Measurements from ENCODE around the gene MEGF8. TPM values are rescaled to one million over a fixed set of nuclear protein-coding genes. Genes with fewer than 3 reads are reported as not detected.

The MEGF8 gene
- polyA plus RNA-seq, 1 donor from 2014 or later = 0.90 TPM

DNA sequence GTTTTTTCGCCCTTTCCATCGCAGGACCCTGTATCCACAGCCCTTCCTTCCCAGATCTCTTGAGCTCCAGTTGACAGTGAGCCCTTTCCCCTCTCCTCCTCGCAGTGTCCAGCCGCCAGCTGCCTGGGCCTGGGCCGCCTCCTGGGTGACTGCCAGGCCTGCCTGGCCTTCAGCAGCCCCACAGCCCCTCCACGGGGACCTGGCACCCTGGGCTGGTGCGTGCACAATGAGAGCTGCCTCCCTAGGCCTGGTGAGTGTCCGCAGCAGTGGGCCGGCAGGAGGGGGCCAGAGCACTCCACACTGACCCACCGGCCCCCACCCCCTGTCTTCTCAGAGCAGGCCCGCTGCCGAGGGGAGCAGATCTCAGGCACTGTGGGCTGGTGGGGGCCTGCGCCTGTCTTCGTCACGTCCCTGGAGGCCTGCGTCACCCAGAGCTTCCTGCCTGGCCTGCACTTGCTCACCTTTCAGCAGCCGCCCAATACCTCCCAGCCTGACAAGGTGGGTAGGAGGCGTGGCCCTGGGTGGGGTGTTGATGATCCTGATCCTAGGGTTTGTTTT, 19.0 kb downstream of the MEGF8 start:
- Mint-ChIP-seq H3K27me3 (no peaks in the 10 kb centered on the region), H3K27ac (no peak overlapping the region), H3K36me3 (peaks cover 12% of the 10 kb centered on the region), H3K4me3 (no peak overlapping the region), H3K4me1 (no peaks in the 10 kb centered on the region), H3K9me3 (no peaks in the 10 kb centered on the region)

DNA sequence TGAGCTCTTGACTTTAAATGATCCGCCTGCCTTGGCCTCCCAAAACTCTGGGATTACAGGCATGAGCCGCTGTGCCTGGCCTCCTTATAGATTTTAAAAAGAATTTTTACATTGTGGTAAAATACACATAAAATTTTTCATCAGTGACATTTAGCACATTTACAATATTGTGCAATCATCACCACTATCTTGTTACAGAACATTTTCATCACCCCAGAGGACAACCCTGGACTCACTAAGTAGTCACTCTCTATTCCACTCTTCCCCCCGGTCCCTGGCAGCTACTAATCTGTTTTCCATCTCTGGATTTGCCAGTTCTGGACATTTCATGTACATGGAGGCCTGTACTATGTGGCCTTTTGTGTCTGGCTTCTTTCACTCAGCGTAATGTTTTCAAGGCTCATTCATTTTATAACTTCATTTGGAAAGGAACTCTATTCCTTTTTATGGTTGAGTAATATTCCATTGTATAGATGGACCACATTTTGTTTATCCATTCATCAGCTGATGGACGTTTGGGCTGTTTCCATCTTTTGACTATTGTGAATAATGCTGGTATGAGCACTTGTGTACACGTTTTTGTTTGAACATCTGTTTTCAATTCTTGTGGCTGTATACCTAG, 19.9 kb downstream of the MEGF8 start:
- H3K9me3 Mint-ChIP-seq = no peaks in the 10 kb centered on the region
- H3K4me3 Mint-ChIP-seq = no peak overlapping the region
- H3K36me3 Mint-ChIP-seq = peaks cover 14% of the 10 kb centered on the region
- H3K4me1 Mint-ChIP-seq = no peaks in the 10 kb centered on the region
- no peaks in the 10 kb centered on the region for H3K27me3 Mint-ChIP-seq
- H3K27ac Mint-ChIP-seq = no peak overlapping the region

DNA sequence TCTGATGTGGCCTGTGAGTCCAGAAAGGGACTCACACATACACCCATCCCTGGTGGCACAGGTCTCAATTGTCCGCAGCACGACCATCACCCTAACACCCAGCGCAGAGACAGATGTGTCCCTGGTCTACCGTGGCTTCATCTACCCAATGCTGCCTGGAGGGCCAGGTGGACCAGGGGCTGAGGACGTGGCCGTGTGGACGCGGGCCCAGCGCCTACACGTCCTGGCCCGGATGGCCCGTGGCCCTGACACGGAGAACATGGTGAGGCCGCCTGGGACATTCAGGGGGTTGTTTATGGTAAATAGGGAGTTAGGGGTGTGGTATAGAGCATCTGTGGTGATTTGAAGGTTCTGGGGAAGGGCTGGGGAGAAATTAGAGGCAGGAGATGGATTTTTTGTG, 22.8 kb downstream of the MEGF8 start:
- peak overlapping the region in 1 of 3 donors; percentile 32 for H3K27ac Mint-ChIP-seq
- peaks cover 17% of the 10 kb centered on the region for H3K36me3 Mint-ChIP-seq
- H3K9me3 Mint-ChIP-seq = no peaks in the 10 kb centered on the region
- H3K4me1 Mint-ChIP-seq = peaks cover 0 to 3% (median 2%) of the 10 kb centered on the region in 3 donors
- H3K27me3 Mint-ChIP-seq = no peaks in the 10 kb centered on the region
- no peak overlapping the region for H3K4me3 Mint-ChIP-seq

DNA sequence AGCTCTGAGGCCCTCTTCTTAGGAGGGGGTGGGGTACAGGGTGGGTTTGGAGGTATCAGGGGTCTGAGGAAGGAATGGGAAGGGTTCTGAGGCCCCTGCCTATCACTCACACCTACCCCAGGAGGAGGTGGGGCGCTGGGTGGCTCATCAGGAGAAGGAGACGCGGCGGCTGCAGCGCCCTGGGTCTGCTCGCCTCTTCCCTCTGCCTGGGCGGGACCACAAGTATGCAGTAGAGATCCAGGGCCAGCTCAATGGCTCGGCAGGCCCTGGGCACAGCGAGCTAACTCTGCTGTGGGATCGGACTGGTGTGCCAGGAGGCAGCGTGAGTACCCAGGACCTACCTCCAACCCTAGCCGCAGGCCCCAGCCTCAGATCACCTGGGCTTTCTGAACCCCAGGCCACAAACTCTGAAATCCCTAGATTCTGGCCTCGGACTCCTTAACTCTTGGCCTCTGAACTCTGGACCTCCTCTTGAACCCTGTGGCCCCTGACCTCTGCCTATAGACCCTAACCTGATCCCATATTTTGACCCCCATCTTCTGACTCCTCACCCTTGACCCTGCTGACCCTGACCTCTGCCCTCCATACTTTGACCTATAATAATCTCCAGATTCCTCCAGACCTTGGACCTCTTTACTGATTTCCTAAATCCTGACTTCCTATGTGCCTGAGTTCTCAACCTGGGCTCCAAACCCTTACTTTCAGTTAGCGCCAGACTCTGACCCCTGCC, 24.1 kb downstream of the MEGF8 start:
- Mint-ChIP-seq H3K27ac (no peak overlapping the region), H3K4me3 (no peak overlapping the region), H3K36me3 (peaks cover 17% of the 10 kb centered on the region), H3K9me3 (no peaks in the 10 kb centered on the region), H3K27me3 (no peaks in the 10 kb centered on the region), H3K4me1 (peaks cover 0 to 5% (median 4%) of the 10 kb centered on the region in 3 donors)

DNA sequence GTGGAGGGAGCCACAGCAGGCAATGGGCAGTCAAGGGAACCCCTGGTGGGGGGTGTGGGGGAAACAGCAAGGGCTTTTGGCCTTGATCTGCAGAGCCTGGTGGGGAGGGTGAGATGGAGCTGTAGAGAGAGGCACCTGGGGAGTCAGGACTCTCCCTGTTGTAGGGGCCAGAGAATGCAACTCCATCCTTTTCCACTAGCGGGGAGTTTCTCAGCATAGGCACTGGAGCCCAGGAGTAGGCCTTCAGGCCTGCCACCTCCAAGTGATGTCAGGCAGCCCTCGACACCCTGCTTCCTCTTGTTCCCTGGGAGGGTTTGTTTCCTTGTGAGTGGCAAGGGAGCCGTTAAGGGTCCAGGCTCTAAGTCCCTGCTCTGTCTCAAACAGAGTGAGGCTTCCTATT, 25.0 kb downstream of the MEGF8 start:
- H3K27ac Mint-ChIP-seq = no peak overlapping the region
- H3K36me3 Mint-ChIP-seq = peaks cover 16% of the 10 kb centered on the region
- no peak overlapping the region for H3K4me3 Mint-ChIP-seq
- no peaks in the 10 kb centered on the region for H3K27me3 Mint-ChIP-seq
- H3K4me1 Mint-ChIP-seq = peaks cover 0 to 6% (median 5%) of the 10 kb centered on the region in 3 donors
- H3K9me3 Mint-ChIP-seq = no peaks in the 10 kb centered on the region

DNA sequence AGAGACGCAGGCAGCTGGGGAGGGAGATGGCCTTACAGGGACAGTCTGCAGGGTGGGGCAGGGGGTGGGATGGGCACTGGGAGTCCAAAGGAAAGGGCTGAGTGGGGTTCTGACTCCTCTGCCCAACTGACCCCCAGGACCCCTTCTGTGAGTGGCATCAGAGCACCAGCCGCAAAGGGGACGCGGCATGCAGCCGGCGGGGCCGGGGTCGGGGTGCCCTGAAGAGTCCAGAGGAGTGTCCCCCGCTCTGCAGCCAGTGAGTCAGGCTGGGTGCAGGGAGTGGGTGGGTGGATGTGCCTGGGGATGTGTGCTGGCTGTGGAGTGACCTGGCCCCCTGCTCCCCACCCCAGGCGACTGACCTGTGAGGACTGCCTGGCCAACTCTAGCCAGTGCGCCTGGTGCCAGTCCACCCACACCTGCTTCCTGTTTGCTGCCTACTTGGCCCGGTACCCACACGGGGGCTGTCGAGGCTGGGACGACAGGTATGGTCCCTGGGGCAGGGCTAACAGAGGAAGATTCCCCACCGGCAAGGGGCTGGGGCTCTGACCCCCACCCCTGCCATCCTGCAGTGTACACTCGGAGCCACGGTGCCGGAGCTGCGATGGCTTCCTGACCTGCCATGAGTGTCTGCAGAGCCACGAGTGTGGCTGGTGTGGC, 25.8 kb downstream of the MEGF8 start:
- Mint-ChIP-seq H3K36me3 (peaks cover 16% of the 10 kb centered on the region), H3K9me3 (no peaks in the 10 kb centered on the region)

DNA sequence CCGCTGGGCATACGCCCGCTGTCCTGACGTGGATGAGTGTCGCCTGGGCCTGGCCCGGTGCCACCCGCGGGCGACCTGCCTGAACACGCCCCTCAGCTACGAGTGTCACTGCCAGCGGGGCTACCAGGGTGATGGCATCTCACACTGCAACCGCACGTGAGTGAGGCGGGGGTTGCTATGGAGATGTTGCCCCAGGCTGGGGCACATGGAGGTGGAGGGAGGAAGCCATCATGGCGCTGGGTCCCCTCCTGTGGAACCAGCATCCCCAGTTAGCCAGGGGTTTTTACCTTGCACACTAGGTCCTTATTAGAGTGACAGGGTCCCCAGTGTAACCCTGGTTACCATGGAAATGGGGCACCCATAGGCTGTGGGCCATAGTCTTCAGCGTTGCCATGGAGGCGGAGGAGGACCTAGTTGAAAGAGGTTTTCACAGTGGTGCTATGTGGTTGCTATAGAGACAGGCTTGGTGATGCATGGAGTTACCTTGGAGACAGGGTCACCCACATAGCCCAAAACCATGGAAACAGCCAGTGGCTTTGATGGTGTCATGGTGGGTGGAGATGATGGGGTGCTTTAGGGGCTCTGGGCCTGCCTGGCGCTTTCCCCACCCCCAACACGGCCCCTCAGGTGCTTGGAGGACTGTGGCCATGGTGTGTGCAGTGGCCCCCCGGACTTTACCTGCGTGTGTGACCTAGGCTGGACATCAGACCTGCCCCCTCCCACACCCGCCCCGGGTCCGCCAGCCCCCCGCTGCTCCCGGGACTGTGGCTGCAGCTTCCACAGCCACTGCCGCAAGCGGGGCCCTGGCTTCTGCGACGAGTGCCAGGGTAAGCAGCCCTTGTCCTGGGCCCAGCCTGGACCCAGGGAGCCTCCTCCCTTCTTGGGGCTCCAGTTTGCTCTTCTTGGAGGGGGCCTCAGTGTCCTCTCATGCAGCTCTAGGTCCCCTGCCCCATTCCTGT, 27.1 kb downstream of the MEGF8 start:
- H3K4me3 Mint-ChIP-seq = peak overlapping the region in 1 of 4 donors; percentile 52
- H3K9me3 Mint-ChIP-seq = no peaks in the 10 kb centered on the region
- no peaks in the 10 kb centered on the region for H3K27me3 Mint-ChIP-seq
- peaks cover 13% of the 10 kb centered on the region for H3K36me3 Mint-ChIP-seq
- no peak overlapping the region for H3K27ac Mint-ChIP-seq
- H3K4me1 Mint-ChIP-seq = peaks cover 0 to 6% (median 5%) of the 10 kb centered on the region in 3 donors

More for the DNA sequence above, 25.8 kb downstream of the MEGF8 start:
- H3K27me3 Mint-ChIP-seq = no peaks in the 10 kb centered on the region
- H3K4me3 Mint-ChIP-seq = no peak overlapping the region
- H3K27ac Mint-ChIP-seq = no peak overlapping the region
- peaks cover 0 to 6% (median 5%) of the 10 kb centered on the region in 3 donors for H3K4me1 Mint-ChIP-seq

DNA sequence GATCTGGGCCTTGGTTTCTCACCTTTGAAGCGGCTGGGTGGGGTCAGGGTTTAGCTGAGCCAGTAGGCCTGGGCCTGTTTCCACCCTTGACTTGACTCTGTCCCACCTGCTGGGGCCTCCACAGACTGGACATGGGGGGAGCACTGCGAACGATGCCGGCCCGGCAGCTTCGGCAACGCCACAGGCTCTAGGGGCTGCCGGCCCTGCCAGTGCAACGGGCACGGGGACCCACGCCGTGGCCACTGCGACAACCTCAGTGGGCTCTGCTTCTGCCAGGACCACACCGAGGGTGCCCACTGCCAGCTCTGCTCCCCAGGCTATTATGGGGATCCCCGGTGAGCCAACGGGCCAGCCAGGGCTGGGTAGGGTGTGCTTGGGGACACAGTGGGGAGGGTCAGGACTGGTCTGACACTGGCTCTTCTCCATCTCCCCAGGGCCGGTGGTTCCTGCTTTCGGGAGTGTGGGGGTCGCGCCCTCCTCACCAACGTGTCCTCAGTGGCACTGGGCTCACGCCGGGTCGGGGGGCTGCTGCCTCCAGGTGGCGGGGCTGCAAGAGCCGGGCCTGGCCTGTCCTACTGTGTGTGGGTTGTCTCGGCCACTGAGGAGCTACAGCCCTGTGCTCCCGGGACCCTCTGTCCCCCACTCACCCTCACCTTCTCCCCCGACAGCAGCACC, 28.0 kb downstream of the MEGF8 start:
- Mint-ChIP-seq H3K9me3 (no peaks in the 10 kb centered on the region), H3K27me3 (no peaks in the 10 kb centered on the region), H3K4me3 (peak overlapping the region in 1 of 4 donors; percentile 52), H3K4me1 (peaks cover 0 to 6% (median 5%) of the 10 kb centered on the region in 3 donors), H3K27ac (no peak overlapping the region), H3K36me3 (peaks cover 13% of the 10 kb centered on the region)

DNA sequence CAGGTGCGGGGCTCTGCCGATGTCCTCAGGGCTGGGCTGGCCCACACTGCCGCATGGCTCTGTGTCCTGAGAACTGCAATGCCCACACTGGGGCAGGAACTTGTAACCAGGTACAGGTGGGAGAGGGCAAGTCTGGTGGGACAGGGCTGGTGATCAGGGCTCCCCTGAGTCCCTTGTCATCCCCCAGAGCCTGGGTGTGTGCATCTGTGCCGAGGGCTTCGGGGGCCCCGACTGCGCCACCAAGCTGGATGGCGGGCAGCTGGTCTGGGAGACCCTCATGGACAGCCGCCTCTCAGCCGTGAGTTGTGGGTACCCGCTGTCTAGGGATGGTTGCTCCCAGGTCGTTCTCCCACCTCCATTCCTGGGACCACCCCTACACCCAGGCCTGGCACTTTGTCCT, 30.5 kb downstream of the MEGF8 start:
- Mint-ChIP-seq H3K4me3 (no peak overlapping the region), H3K4me1 (peaks cover 0 to 6% (median 6%) of the 10 kb centered on the region in 3 donors), H3K9me3 (no peaks in the 10 kb centered on the region), H3K27me3 (no peaks in the 10 kb centered on the region), H3K27ac (no peak overlapping the region), H3K36me3 (peaks cover 12% of the 10 kb centered on the region)

DNA sequence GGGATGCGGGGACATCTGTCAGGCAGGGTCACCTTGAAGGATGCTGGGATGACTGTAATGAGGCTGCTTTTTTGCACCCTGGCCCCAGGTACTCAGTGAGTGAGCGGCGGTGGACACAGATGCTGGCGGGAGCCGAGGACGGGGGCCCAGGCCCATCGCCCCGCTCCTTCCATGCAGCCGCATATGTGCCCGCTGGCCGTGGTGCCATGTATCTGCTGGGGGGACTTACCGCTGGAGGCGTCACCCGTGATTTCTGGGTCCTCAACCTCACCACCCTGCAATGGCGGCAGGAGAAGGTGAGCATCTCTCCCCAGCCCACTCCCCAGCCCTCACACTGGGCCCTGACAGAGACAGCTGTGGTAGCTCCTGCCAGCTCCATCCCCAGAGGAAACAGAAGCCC, 31.3 kb downstream of the MEGF8 start:
- peaks cover 14% of the 10 kb centered on the region for H3K36me3 Mint-ChIP-seq
- H3K4me3 Mint-ChIP-seq = no peak overlapping the region
- H3K9me3 Mint-ChIP-seq = no peaks in the 10 kb centered on the region
- H3K4me1 Mint-ChIP-seq = peaks cover 0 to 9% (median 6%) of the 10 kb centered on the region in 3 donors
- no peaks in the 10 kb centered on the region for H3K27me3 Mint-ChIP-seq
- H3K27ac Mint-ChIP-seq = no peak overlapping the region

DNA sequence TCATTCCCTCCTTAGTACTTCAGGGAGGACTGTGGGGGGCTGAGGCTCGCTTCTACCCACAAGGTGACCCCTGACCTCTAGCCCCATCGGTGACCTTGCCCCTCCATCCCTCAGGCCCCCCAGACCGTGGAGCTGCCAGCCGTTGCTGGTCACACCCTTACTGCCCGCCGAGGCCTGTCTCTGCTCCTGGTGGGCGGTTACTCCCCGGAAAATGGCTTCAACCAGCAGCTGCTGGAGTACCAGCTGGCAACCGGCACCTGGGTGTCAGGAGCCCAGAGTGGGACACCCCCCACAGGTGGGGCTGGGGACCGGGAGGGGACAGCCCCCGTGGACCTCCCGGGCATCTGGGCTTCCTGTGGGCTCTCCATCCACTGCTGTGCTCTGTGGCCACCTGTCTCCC, 31.9 kb downstream of the MEGF8 start:
- H3K36me3 Mint-ChIP-seq = peaks cover 11% of the 10 kb centered on the region
- no peak overlapping the region for H3K27ac Mint-ChIP-seq
- no peak overlapping the region for H3K4me3 Mint-ChIP-seq
- no peaks in the 10 kb centered on the region for H3K27me3 Mint-ChIP-seq
- peaks cover 0 to 9% (median 3%) of the 10 kb centered on the region in 3 donors for H3K4me1 Mint-ChIP-seq
- no peaks in the 10 kb centered on the region for H3K9me3 Mint-ChIP-seq

DNA sequence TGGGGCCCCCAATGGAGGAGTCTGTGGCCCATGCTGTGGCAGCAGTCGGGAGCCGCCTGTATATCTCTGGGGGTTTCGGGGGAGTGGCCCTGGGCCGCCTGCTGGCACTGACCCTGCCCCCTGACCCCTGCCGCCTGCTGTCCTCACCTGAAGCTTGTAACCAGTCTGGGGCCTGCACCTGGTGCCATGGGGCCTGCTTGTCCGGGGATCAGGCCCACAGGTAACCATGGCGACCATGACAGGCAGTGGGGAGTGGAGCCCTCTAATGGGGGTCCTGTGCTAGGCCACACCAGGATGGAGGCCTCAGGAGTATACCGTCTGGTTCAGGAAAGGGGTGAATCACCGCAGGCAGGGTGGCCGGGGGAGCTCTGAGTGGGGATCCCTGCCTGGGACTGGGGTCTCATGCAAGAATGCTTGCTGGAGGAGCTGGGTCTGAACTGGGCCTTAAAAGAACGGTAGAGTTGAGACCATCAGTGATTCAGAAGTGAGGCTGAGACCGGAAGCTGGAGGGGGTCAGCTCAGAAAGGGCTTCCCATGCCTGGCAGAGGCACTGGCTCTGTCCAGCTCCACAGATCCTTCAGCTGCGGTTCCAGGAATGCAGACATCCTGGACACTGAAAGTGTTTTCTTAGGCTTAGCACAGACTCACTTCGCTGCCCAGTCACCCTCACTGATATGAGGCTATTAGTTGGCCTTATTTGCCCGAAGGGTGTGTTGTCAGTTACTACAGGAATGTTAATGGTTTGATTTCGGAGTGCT, 35.5 kb downstream of the MEGF8 start:
- Mint-ChIP-seq H3K4me3 (no peak overlapping the region), H3K27me3 (no peaks in the 10 kb centered on the region), H3K9me3 (no peaks in the 10 kb centered on the region), H3K4me1 (peaks cover 14 to 25% (median 22%) of the 10 kb centered on the region in 3 donors), H3K27ac (no peak overlapping the region), H3K36me3 (peaks cover 5% of the 10 kb centered on the region)

DNA sequence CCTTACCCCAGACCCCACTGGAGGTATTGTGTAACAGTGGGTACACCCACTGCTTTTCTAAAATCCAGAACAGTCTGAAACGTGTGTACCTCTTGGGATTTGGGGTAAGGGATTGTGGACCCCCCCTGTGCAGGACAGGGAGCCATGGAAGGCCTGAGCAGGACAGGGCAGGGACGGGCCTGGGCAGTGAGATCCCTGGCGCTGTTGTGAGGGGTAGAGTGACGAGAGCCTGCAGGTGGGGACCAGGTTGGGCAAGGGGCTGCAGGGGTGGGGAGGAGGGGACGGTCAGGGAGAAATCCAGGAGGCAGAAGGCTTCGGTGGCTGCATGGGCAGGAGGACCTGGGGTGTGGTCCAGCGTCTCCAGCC, 36.1 kb downstream of the MEGF8 start:
- Mint-ChIP-seq H3K27me3 (no peaks in the 10 kb centered on the region), H3K4me1 (peaks cover 15 to 26% (median 24%) of the 10 kb centered on the region in 3 donors), H3K9me3 (no peaks in the 10 kb centered on the region), H3K27ac (peak overlapping the region in 1 of 3 donors; percentile 74), H3K36me3 (peaks cover 5% of the 10 kb centered on the region), H3K4me3 (peak overlapping the region in 1 of 4 donors; percentile 39)

Measured in IgD-negative memory B cell (primary cell).